HG02852 (cell line): ENCODE measurements around the gene DIABLO.
"Not testable (repeated sequence)": the region's sequence is repeated elsewhere in the genome, so short reads cannot be mapped to it uniquely, and the experiment has no call there.

Experiments
- ATAC-seq: cut with Tn5 transposase; IDR thresholded peaks from one replicate; pipeline ENCODE4 v1.9.1; 2021; ENCODE audit warnings: mild to moderate bottlenecking, moderate library complexity; ENCODE audit not compliant: unreplicated experiment

Gene DIABLO

DNA sequence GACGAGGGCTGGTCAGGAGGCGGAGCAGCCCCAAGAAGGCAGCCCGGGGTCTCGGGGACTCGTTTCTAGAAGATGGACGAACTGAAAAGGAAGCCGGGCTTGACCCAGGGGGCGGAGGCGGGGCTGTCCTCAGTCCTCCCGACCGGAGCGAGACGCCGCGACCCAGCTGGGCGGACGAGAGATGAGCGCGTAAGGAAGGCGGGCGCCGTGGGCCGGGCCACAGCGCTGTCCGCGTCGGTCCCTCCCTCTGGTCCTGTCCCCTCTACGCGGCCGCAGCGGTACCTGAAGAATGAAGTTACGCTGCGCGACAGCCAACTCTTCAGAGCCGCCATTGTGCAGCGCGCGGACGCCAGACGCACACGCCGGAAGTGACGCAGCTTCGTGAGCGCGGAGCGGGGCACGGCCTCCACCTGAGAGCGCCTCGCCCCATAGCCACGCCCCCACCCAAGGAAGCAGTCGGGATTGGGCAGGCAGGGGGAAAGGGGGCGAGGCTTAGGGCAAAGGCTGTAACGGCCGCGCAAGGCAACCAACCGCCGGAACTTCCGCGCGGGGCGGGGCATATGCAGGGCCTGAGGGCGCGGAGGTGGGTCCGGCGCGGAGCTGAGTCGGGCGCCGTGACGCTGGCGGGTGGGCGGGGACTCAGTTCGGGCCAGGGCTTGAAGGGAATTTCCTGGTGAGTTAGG, at the start of gene DIABLO:
TSS of gene DIABLO (minus strand) at position 370 of the 683 bp plus-strand sequence. CDS start at position 332, 38 bp downstream.
- peak; percentile 87 for ATAC-seq

DNA sequence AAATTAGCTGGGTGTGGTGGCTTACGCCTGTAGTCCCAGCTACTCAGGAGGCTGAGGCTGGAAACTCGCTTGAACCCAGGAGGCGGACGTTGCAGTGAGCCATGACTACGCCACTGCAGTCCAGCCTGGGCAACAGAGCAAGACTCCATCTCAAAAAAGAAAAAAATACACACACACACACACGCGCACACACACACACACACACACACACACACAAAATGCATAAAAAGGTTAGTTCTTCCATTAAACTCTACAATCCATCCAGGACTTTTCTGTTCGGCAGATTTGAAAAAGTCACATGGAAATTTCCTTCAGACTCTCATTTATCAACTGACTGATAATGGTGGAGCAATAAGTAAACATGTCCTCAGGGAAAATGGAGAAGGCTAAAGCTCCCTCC, 49.6 kb upstream of the DIABLO start:
- no peak for ATAC-seq

DNA sequence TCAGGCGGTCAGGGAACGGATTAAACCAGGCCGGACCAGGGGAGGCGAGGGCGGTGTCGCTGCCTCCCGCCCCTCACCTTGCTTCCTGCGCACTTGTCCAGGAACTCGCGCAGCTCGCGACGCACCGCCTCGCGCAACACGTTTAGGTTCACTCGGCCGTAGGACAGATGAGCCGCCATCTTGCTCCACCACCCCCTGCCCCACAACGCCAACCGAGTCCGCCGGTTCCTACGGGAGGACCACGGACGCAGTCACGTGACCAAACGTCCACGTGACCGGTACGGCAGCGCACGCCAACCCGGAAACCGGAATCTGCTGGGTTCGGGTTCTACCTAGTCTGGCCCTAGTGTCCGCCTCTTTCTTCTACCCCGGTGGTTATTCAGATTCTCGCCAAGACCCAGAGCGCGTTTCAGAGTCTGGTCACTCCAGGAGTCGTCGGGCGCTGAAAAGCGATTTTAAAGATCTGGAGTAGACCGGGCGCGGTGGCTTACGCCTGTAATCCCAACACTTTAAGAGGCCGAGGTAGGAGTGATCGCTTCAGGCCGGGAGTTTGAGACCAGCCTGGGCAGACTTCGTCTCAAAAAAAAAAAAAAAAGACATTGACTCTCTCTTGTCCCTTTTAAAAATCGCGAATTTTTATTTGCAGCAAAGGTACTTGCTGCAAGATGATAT, 40.5 kb upstream of the DIABLO start, which contains the start of gene VPS33A:
TSS of gene VPS33A (minus strand) at position 265 of the 672 bp plus-strand sequence. CDS start at position 179, 86 bp downstream.
- ATAC-seq = peak; percentile 81

- ATAC-seq = peak; percentile 28
Measured at GRCh38 chr12:122265886-122266229, 40.0 kb upstream of the DIABLO start.

DNA sequence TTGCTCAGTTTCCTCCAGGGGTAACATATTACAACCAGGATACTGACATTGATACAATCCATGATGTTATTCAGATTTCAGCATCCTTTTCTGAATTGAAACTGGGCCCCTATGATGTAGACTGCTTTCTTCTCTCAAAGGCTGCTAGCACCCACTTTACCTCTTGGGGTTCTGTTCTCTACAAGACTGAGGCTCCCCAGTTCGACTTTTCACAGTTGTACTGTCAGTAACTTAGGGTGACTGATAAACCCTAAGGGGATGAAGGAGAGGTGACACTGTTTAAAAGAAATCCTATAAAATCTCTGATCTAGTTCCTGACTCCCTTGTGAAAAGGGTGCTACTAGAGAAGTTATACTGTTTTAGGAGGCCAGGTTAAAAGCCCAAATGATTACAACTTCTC, 39.6 kb upstream of the DIABLO start:
- ATAC-seq = no peak

DNA sequence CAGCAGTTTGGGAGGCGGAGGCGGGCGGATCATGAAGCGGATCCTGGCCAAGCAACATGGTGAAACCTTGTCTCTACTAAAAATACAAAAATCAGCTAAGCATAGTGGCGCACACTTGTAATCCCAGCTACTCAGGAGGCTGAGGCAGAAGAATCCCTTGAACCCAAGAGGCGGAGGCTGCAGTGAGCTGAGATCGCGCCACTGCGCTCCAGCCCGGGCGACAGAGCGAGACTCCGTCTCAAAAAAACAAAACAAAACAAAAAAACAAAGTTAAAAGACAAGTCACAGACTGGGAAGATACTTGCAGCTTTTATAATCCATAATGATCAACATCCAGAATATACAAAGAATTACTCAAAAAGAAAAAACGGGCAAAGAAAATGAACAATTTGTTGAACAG, 34.9 kb upstream of the DIABLO start:
- ATAC-seq = not testable (repeated sequence)

GRCh38 chr12:122258939-122259338, 33.1 kb upstream of the DIABLO start:
- ATAC-seq = not testable (repeated sequence)

DNA sequence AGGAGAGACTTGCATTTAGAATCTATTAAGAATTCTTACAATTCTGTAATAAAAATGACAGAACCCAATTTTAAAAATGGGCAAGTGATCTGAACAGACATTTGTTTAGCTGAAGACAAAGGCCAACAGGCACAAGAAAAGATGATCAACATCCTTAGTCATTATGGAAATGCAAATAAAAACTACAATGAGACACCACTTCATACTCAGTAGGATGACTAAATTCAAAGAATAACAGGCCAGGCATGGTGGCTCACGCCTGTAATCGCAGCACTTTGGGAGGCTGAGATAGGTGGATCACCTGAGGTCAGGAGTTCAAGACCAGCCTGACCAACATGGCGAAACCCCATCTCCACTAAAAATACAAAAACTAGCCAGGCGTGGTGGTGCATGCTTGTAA, 32.6 kb upstream of the DIABLO start:
- ATAC-seq = not testable (repeated sequence)

DNA sequence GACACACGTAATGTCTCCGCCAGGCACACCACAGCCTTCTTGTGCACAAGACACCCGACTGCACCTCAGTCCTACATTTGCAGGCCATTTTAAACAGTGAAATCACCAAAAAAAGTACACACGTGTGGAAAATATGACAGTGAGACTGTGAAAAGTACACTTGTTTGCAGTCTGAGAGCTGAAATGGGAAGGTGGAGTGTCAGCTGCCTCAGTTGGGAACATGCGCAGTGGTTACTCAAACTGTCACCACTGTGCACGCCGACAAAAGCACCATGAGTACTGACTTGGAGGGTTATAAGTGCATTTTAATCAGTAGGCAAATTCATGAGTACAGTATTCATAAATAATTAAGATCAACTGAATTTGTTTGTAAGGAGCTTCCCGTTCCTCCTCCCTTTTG, 24.7 kb upstream of the DIABLO start:
- no peak for ATAC-seq

GRCh38 chr12:122250047-122250446, 24.2 kb upstream of the DIABLO start:
- ATAC-seq = no peak

DNA sequence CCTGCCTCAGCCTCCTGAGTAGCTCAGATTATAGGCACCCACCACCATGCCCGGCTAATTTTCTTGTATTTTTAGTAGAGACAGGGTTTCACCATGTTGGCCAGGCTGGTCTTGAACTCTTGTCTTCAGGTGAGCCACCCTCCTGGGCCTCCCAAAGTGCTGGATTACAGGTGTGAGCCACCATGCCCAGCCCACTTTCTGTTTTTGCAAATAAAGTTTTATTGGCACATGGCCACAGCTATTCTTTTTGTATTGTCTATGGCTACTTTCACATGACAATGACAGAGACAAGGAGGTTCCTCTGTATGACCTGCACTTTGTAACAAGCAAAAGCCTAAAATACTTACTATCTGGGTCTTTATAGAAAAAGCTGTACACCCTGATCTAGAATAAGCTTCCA, 19.7 kb upstream of the DIABLO start:
- ATAC-seq = no peak

DNA sequence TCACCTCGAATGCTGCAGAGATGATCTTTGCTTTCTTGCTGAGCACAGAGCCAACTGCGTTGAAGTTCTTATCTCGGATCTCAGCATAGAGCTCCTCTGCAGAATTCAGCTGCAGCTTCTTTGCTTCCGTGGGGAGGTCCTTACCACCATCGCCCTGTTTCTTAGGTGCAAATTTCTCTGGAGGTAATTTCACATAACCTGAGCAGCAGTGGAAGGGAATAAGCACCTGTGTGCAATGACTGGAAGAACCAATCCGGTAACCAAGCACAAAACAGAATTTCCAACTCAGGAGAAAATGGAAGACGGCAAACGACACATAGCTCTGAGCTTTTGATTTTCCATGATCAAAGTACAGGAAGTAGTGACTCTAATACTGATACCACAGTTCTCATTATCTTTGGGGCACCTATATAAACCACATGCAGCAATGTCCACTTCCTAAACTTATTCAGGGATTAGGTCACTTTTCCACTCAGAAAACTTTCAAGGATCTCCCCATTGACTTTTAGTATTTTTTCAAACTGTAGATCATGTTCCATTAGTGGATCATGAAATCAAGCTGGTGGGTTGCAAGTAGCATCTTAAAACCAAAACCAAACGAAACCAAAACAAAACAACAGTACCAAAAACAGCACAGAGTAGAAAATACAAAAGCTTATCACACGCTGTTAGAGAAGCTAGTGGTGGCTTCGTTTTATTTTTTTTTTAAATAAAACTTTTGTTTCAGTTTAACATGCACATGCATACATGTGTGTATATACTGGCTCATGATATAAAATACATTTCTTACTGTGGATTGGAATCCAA, 18.9 kb upstream of the DIABLO start:
- no peak for ATAC-seq

- no peak for ATAC-seq
Measured at GRCh38 chr12:122243965-122244364, 18.1 kb upstream of the DIABLO start.

GRCh38 chr12:122238861-122239260, 13.0 kb upstream of the DIABLO start:
- no peak for ATAC-seq

DNA sequence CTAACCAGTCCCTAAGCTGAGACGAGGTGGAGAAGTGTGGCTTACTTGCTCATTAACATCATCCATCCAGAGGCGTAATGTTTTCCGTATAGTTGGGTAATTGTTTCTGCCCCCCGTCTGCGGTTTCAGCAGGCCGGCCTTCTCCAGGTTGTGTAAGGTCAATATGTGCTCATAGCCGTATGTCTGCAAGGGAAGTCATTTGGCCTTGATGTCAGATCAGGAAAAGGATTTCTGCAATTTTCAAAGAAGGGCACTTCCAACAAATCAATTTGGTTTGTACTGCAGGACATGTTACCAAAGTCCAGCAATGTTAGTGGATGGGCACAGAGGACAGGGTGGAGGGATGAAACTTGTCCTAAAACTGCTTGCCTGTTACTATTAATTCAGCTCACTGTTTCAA, 9.9 kb upstream of the DIABLO start:
- no peak for ATAC-seq

- ATAC-seq = no peak
Measured at GRCh38 chr12:122232691-122233090, 6.8 kb upstream of the DIABLO start.

- no peak for ATAC-seq
Measured at GRCh38 chr12:122230798-122231197, 4.9 kb upstream of the DIABLO start.

GRCh38 chr12:122228092-122228491, 2.2 kb upstream of the DIABLO start:
- no peak for ATAC-seq

DNA sequence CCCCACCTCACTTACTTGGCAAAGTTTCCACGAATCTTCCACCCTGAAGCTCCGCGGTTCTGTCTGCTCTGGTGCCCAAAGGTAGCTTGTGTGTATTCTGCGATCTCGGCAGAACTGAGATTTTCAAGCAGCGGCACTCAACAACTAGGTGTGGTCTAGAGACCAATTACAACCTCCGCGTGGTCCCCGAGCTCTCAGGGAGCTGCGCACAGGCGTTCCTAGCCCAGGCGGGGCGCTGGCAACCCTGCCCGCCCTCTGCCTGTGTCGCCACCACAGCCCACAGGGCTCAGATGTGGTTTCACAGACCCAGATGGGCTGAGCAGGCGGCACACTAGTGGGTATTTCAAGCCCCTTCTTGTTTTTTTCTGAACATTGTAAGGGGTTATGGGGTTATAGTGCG, 1.5 kb upstream of the DIABLO start:
- no peak for ATAC-seq

GRCh38 chr12:122226366-122227125, 694 bp upstream of the DIABLO start:
- no peak for ATAC-seq

DNA sequence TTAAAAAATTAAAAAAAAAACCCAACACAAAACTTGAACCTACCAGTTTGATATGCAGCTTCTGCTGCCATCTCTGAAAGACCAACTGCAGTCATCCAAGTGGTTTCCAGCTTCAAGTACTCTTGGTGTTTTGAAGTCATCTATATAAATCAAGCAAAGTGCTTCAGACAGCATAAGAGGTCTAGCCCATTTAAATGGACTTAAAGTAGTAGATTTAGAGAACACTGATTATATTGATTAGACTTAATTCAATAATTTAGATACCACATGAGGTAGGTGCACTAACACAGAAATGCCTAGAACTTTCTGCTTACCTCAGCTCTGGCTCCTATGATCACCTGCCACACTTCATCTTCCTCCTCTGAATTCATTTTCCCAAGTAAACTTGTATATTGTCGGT, 9.4 kb downstream of the DIABLO start:
- no peak for ATAC-seq
